Fibroblast of lung (primary cell): ENCODE results near the gene TMSB4X. TPM values are rescaled to one million over a fixed set of nuclear protein-coding genes. Genes with fewer than 3 reads are reported as not detected.

Experiments used
- DNase-seq, 2 donors: peaks; one replicate each; pipeline versions ENCODE4 v3.0.0 to v3.0.0-alpha.2; 2010; ENCODE audit warnings: low read depth in 2 of 2
- H2AFZ ChIP-seq: 2 replicates; pipeline ENCODE4 v1.5.1; 2012; ENCODE audit warnings: low read length, control low read depth, inconsistent platforms
- H3K27ac ChIP-seq: 2 replicates; pipeline ENCODE4 v1.5.1; 2011; ENCODE audit warnings: low read length, control low read depth; ENCODE audit not compliant: insufficient read depth
- H3K27me3 ChIP-seq: 2 replicates; pipeline ENCODE4 v1.5.1; 2011; ENCODE audit warnings: mild to moderate bottlenecking, low read length; ENCODE audit not compliant: control insufficient read depth, insufficient read depth
- H3K36me3 ChIP-seq: 2 replicates; pipeline ENCODE4 v1.5.1; 2011; ENCODE audit warnings: low read length; ENCODE audit not compliant: control insufficient read depth, insufficient read depth
- H3K4me1 ChIP-seq: 2 replicates; pipeline ENCODE4 v1.5.1; 2011; ENCODE audit warnings: low read length; ENCODE audit not compliant: control insufficient read depth, insufficient read depth; ENCODE audit errors: extremely low read depth
- H3K4me2 ChIP-seq: 2 replicates; pipeline ENCODE4 v1.5.1; 2011; ENCODE audit warnings: low read length, control low read depth; ENCODE audit not compliant: insufficient read depth; ENCODE audit errors: extremely low read depth
- H3K4me3 ChIP-seq, 4 experiments: fragments of 200-600 bp in 1 of 4; sonication (generic) in 1 of 4; replicated peaks in 1 of 4; 2 replicates each; pipeline ENCODE4 v1.5.1; 2011 to 2016; ENCODE audit warnings: low read length in 4 of 4, low read depth in 3 of 4, mild to moderate bottlenecking in 3 of 4, control low read depth in 2 of 4, inconsistent platforms in 1 of 4, mixed read lengths in 1 of 4; ENCODE audit not compliant: insufficient read depth in 1 of 4; ENCODE audit errors: control extremely low read depth in 1 of 4
- H3K79me2 ChIP-seq: 2 replicates; pipeline ENCODE4 v1.5.1; 2012; ENCODE audit warnings: mild to moderate bottlenecking, low read length, inconsistent platforms; ENCODE audit not compliant: control insufficient read depth, insufficient read depth
- H3K9ac ChIP-seq: 2 replicates; pipeline ENCODE4 v1.5.1; 2011; ENCODE audit warnings: mild to moderate bottlenecking, low read length, control low read depth; ENCODE audit not compliant: insufficient read depth
- H3K9me3 ChIP-seq: 2 replicates; pipeline ENCODE4 v1.5.1; 2012; ENCODE audit warnings: low read depth, low read length; ENCODE audit not compliant: control insufficient read depth, insufficient read depth
- H4K20me1 ChIP-seq: 2 replicates; pipeline ENCODE4 v1.5.1; 2011; ENCODE audit warnings: low read length; ENCODE audit not compliant: control insufficient read depth, insufficient read depth; ENCODE audit errors: extremely low read depth
- CTCF ChIP-seq, 2 donors: IDR thresholded peaks in 1 of 2; conservative IDR thresholded peaks in 1 of 2; 1 replicate in 1 of 2; 2 replicates in 1 of 2; pipeline ENCODE4 v1.5.1; 2011 to 2012; ENCODE audit warnings: low read length in 2 of 2, control low read depth in 1 of 2, inconsistent platforms in 1 of 2, low read depth in 1 of 2, mild to moderate bottlenecking in 1 of 2
- EZH2 ChIP-seq: IDR thresholded peaks from 2 replicates; pipeline ENCODE4 v1.5.1; 2012; ENCODE audit warnings: low read length, control low read depth, mild to moderate bottlenecking; ENCODE audit errors: missing control alignments
- polyA plus RNA-seq, 2 donors: library from polyadenylated mRNA; depleted of rRNA in 1 of 2; stranded (reverse) in 1 of 2; unstranded in 1 of 2; fragments of >200 nt; gene quantifications; 2 replicates each; pipeline ENCODE4 v1.2.1, GENCODE V29; 2011 to 2012; ENCODE audit warnings: missing spikeins in 1 of 2
- total RNA-seq: library from RNA; depleted of rRNA; stranded (reverse); fragments of >200 nt; gene quantifications from 2 replicates; pipeline ENCODE4 v1.2.1, GENCODE V29; 2014

TMSB4X gene
- total and polyA plus RNA-seq, 2 donors (not counting 1 experiment from before 2014, with no cell fraction given), result 14,631 to 17,013 TPM

- Histone ChIP-seq H3K4me2 (no peak overlapping the region), H3K9me3 (no peaks in the 10 kb centered on the region), H4K20me1 (no peaks in the 10 kb centered on the region), H3K79me2 (no peaks in the 10 kb centered on the region), H3K36me3 (no peaks in the 10 kb centered on the region), H3K4me3 (no peak overlapping the region), H3K4me1 (no peaks in the 10 kb centered on the region), H3K9ac (no peak overlapping the region), H3K27me3 (no peaks in the 10 kb centered on the region), H3K27ac (no peak overlapping the region), H2AFZ (no peak overlapping the region)
- DNase-seq, result peak in 1 of 2 donors; percentile 30
- TF ChIP-seq EZH2 (no peak), CTCF (conservative IDR thresholded peaks at IDR 0.05 in 1 of 2, IDR thresholded peaks at IDR 0.05 in 1 of 2; ENCODE audit: low read depth in 1 of 2, low read length in 2 of 2) (no peak)
Measured at GRCh38 chrX:13009844-13010243, 34.9 kb downstream of the TMSB4X start.

GRCh38 chrX:13010546-13010945 lies 35.6 kb downstream of the TMSB4X start:
- Histone ChIP-seq H3K4me1 (no peaks in the 10 kb centered on the region), H2AFZ (no peak overlapping the region), H3K27ac (no peak overlapping the region), H3K9me3 (no peaks in the 10 kb centered on the region), H3K4me2 (no peak overlapping the region), H4K20me1 (no peaks in the 10 kb centered on the region), H3K79me2 (no peaks in the 10 kb centered on the region), H3K27me3 (no peaks in the 10 kb centered on the region), H3K36me3 (no peaks in the 10 kb centered on the region), H3K4me3 (no peak overlapping the region), H3K9ac (no peak overlapping the region)
- no peak for TF ChIP-seq CTCF (conservative IDR thresholded peaks at IDR 0.05 in 1 of 2, IDR thresholded peaks at IDR 0.05 in 1 of 2; ENCODE audit: low read depth in 1 of 2, low read length in 2 of 2)
- no peak for TF ChIP-seq EZH2
- DNase-seq, result no peak

GRCh38 chrX:13013363-13014110 lies 38.6 kb downstream of the TMSB4X start:
- H3K4me1 ChIP-seq, result no peaks in the 10 kb centered on the region
- TF ChIP-seq EZH2 (no peak), CTCF (conservative IDR thresholded peaks at IDR 0.05 in 1 of 2, IDR thresholded peaks at IDR 0.05 in 1 of 2; ENCODE audit: low read depth in 1 of 2, low read length in 2 of 2) (no peak)
- H3K4me3 ChIP-seq, result no peak overlapping the region
- H3K4me2 ChIP-seq, result no peak overlapping the region
- no peak overlapping the region for H3K27ac ChIP-seq
- no peaks in the 10 kb centered on the region for H3K27me3 ChIP-seq
- H3K79me2 ChIP-seq, result no peaks in the 10 kb centered on the region
- H3K36me3 ChIP-seq, result no peaks in the 10 kb centered on the region
- DNase-seq, result peak in 1 of 2 donors; percentile 31
- no peak overlapping the region for H3K9ac ChIP-seq
- no peaks in the 10 kb centered on the region for H3K9me3 ChIP-seq
- H4K20me1 ChIP-seq, result no peaks in the 10 kb centered on the region
- H2AFZ ChIP-seq, result no peak overlapping the region
